Myometrial cell (primary cell): ENCODE measurements around the gene GPS1. TPM values are rescaled to one million over a fixed set of nuclear protein-coding genes. Genes with fewer than 3 reads are reported as not detected.

ENCODE experiments used
- total RNA-seq: library from RNA; depleted of rRNA; stranded (reverse); fragments of >200 nt; gene quantifications from 2 replicates; pipeline ENCODE4 v1.2.3, GENCODE V29; 2015

Gene GPS1
- 179 and 206 TPM in 2 replicates for total RNA-seq

DNA sequence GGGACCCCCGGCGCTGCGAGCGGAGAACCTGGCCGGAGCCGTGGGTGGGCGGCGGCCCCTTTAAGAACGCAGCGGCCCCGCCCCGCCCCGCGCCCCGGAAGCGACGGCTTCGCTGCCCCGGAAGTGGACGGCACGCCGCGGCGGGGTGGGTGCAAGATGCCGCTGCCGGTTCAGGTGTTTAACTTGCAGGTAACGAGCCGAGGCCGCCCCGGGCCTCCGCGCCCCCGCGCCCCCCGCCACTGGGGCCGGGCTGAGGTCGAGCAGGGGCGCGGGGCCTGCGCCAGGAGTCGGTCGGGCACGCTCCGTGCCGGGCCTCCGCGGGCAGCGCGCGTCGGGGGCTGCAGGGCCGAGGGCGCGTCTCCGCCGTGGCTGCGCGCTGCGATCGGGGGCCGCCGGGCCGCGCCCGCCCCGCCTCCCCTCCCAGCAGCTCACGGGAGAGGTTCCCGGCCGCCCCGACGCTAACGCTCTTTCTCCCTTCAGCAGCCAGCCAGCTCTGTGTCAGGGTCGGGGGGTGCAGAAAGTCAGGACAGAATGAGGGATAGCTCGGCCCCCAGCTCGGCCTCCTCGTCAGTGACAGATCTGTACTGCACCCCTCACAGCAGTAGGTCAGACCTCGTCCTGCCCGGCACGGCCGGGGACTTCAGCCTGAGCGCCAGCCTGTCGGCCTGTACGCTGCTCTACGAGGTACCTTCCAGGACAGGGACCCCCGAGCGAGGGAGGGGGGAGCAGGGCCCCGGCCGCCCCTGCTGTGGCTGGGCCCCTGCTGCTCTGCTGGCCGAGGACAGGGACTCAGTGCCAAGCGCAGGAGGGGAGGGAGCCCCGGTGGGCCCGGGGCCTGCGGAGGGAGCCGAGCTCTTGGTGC, at the start of gene GPS1, which contains the start of gene RFNG:
Gene GPS1, plus strand, starts transcription at position 123 of the 862 bp plus-strand sequence. Its CDS starts 34 bp downstream, at position 157.
Gene RFNG, minus strand, starts transcription at position 36 of the 862 bp plus-strand sequence. CDS start 45 bp downstream, outside the sequence.

DNA sequence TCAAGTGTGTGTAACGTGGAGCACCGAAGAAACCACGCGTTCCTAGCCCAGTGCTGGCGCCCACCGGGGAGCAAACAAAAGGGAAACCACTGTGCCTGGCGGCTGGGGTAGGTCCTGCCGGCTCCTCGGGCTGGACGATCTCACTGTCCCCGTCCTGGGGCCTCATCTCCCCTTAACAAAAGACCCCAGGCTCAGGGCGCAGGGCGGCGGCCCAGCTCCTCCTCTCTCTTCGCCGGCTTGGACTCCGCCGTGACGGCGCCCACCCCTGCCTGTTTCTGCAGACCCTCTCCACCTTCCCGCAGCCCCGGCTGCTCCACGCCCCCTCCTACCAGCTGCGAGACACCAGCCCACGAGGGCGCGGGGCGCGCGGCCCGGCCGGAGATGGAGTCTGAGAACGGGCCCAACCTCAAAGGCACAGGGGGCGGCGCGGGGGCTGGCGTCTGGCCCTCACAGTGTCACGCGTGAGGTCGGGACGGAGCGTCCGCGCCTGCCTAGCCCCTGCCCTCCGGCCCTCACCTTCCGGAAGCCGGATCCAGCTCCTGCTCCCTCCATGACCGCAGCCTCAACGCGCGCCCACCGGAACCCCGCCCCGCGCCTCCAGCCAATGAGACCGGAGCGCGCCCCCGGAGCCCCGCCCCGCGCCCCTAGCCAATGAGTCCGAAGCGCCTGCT, 29.3 kb upstream of the GPS1 start, which contains the start of gene CENPX:
Gene CENPX, minus strand, starts transcription at position 569 of the 671 bp plus-strand sequence. Its CDS starts 17 bp downstream, at position 552.

DNA sequence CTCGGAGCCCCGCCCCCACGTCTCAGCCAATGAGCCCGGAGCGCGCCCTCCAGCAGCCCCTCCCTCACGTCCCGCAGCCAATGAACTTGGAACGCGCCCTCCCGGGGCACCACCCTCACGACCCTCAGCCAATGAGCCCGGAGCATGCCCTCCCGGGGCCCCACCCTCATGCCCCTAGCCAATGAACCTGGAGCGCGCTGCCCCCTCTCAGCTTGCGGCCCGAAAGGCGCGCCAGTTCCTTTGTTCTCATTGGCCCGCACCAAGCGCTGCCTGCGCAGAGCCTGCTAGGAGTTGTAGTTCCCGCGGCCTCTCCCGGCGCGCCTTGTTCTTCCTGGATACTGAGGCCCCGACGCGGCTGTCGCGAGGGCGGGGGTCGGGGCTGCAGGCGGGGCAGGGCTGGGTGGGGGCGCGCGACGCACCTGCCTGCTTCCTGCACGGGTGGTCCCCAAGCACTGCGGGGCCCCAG, 28.7 kb upstream of the GPS1 start, which contains the start of gene LRRC45:
Gene LRRC45, plus strand, starts transcription at position 325 of the 466 bp plus-strand sequence. CDS start 339 bp downstream, outside the sequence.

DNA sequence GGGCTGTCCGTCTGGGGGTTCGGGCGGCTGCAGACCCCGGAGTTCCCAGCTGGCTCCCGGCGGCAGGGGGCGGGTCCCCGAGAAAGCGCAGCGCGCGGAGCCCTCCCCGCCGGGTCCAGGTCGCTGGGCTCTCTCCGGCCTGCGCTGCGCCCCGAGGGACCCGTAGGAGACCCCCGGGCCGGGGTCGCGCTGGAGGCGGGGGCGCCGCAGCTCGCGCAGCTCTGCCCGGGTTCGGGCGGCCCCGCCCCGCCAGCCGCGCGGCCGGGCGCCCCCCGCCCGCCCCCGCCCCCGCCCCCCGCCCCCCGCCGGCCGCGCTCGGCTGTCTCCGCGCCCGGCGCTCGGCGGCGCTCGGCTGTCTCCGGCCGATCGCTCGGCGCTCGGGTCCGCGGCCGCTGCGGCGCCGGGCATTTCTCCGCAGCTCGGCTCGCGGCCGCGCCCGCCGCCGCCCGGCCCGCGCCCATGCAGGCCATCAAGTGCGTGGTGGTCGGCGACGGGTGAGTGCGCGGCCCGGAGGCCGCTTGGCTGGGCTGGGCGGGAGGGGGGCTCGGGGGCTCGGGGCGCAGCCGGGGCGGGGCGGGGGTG, 20.3 kb upstream of the GPS1 start, which contains the start of gene RAC3:
Gene RAC3, plus strand, starts transcription at position 376 of the 582 bp plus-strand sequence. Its CDS starts 84 bp downstream, at position 460.

GRCh38 chr17:82037092-82037888, 14.4 kb upstream of the GPS1 start, which contains the start of gene DCXR:
Gene DCXR, minus strand, starts transcription at chr17:82037697. Its CDS starts 15 bp downstream, at chr17:82037682.

GRCh38 chr17:82065638-82066303, 14.1 kb downstream of the GPS1 start, which contains the start of gene DUS1L:
Gene DUS1L, minus strand, starts transcription at chr17:82065804. Its CDS starts 745 bp downstream, at chr17:82065059.

DNA sequence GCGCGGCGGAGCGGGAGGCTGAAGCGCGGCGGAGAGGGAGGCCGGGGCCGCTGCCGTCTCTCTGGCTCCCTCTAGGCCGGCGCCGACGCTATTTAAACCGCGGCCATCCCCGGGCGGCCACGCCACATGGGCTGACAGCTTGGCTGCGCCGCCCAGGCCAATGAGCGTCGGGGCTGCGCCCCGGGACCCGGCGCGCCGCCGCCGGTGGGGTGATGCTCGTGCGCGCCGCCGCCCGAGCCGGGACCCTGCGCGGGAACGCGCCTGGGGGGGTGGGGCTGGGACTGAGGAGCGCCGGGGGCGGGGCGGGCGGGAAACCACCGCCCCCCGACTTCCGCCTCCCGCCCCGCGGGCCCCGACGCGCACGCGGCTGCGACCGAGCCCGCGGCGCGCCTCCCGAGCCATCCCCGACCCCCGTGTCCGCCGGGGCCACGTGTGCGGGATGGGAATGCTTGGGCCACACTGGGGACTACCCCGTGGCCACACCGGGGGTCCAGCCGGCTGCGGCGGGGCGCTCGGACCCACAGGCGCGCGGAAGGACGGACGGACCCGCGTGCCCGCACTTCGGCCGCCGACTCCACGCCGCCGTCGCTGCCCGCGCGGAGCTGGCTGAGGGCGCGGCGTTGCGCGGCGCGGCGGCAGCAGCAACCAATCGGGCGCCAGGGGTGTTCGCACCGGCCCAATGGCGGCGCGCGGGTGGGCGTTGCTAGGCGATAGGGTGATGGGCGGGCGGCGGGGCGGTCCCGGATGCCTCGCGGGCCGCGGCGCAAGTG, 46.7 kb downstream of the GPS1 start, which contains the start of gene FASN:
Gene FASN, minus strand, starts transcription at position 68 of the 770 bp plus-strand sequence. CDS start 1,791 bp downstream, outside the sequence.

Other genes starting within 250 kb of the GPS1 start
- not detected in 2 replicates for gene GCGR, start 247.7 kb upstream of the GPS1 start, total RNA-seq
- gene MCRIP1, start 218.6 kb upstream of the GPS1 start, total RNA-seq, result 103 and 127 TPM in 2 replicates
- gene PPP1R27, start 216.8 kb upstream of the GPS1 start, total RNA-seq, result not detected in 2 replicates
- 1,723 and 2,500 TPM in 2 replicates for gene P4HB, start 191.4 kb upstream of the GPS1 start, total RNA-seq
- 282 and 361 TPM in 2 replicates for gene ARHGDIA, start 180.6 kb upstream of the GPS1 start, total RNA-seq
- gene ALYREF, start 160.3 kb upstream of the GPS1 start, total RNA-seq, result 235 and 249 TPM in 2 replicates
- gene ANAPC11, start 160.2 kb upstream of the GPS1 start, total RNA-seq, result 273 and 321 TPM in 2 replicates
- under 0.01 TPM in 1 of 2 replicates, not detected in the other for gene NPB, start 149.7 kb upstream of the GPS1 start, total RNA-seq
- gene PCYT2, start 140.5 kb upstream of the GPS1 start, total RNA-seq, result 131 and 163 TPM in 2 replicates
- gene SIRT7, start 133.7 kb upstream of the GPS1 start, total RNA-seq, result 23.7 and 27.7 TPM in 2 replicates
- 8.3 and 8.4 TPM in 2 replicates for gene MAFG, start 124.2 kb upstream of the GPS1 start, total RNA-seq
- 183 and 184 TPM in 2 replicates for gene PYCR1, start 114.6 kb upstream of the GPS1 start, total RNA-seq
- gene MYADML2, start 104.7 kb upstream of the GPS1 start, total RNA-seq, result not detected in 2 replicates
- gene NOTUM, start 90.7 kb upstream of the GPS1 start, total RNA-seq, result not detected in 2 replicates
- gene ASPSCR1, start 74.3 kb upstream of the GPS1 start, total RNA-seq, result 28.0 and 32.1 TPM in 2 replicates
- 121 and 149 TPM in 2 replicates for gene CENPX, start 29.0 kb upstream of the GPS1 start, total RNA-seq
- gene LRRC45, start 28.6 kb upstream of the GPS1 start, total RNA-seq, result 16.4 and 20.4 TPM in 2 replicates
- gene RAC3, start 20.2 kb upstream of the GPS1 start, total RNA-seq, result 27.1 and 38.8 TPM in 2 replicates
- 180 and 192 TPM in 2 replicates for gene DCXR, start 14.2 kb upstream of the GPS1 start, total RNA-seq
- 63.3 and 67.2 TPM in 2 replicates for gene RFNG, start 87 bp upstream of the GPS1 start, total RNA-seq
- gene DUS1L, start 13.9 kb downstream of the GPS1 start, total RNA-seq, result 60.5 and 72.7 TPM in 2 replicates
- 574 and 633 TPM in 2 replicates for gene FASN, start 46.3 kb downstream of the GPS1 start, total RNA-seq
- 6.9 and 7.6 TPM in 2 replicates for gene CCDC57, start 160.9 kb downstream of the GPS1 start, total RNA-seq
- 379 and 439 TPM in 2 replicates for gene SLC16A3, start 177.1 kb downstream of the GPS1 start, total RNA-seq
- gene CSNK1D, start 221.8 kb downstream of the GPS1 start, total RNA-seq, result 61.3 and 74.7 TPM in 2 replicates